GM19351 (cell line): ENCODE data around the gene SYVN1.

Source experiments
- ATAC-seq: cut with Tn5 transposase; IDR thresholded peaks from one replicate; pipeline ENCODE4 v1.9.1; 2021; ENCODE audit warnings: mild to moderate bottlenecking, moderate library complexity; ENCODE audit not compliant: unreplicated experiment

Gene SYVN1

GRCh38 chr11:65090628-65091027 is 43.7 kb downstream of the SYVN1 start:
- no peak for ATAC-seq

- no peak for ATAC-seq
These were observed 44.7 kb downstream of the SYVN1 start for GRCh38 chr11:65089621-65090020.

DNA sequence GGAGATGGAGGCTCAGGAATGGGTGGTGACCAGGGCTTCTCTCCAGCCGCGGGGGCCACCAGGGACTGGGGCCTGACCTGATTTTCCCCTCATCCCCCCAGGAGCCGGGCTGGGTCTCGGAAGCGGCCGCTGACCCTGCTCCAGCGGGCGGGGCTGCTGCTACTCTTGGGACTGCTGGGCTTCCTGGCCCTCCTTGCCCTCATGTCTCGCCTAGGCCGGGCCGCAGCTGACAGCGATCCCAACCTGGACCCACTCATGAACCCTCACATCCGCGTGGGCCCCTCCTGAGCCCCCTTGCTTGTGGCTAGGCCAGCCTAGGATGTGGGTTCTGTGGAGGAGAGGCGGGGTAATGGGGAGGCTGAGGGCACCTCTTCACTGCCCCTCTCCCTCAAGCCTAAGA is 46.5 kb downstream of the SYVN1 start:
- no peak for ATAC-seq

GRCh38 chr11:65087216-65087615 is 47.1 kb downstream of the SYVN1 start:
- no peak for ATAC-seq

GRCh38 chr11:65086809-65087208 is 47.5 kb downstream of the SYVN1 start:
- ATAC-seq: no peak

- ATAC-seq: no peak
These were observed 48.9 kb downstream of the SYVN1 start for GRCh38 chr11:65085446-65085845.

- ATAC-seq: no peak
These were observed 49.5 kb downstream of the SYVN1 start for GRCh38 chr11:65084598-65085375.

- ATAC-seq: peak; percentile 80
These were observed 50.3 kb downstream of the SYVN1 start, which contains the start of the genes CDCA5 and ZFPL1 for GRCh38 chr11:65083834-65084597. Gene CDCA5, minus strand, starts transcription at chr11:65084040. Its CDS starts 62 bp downstream, at chr11:65083978. Gene ZFPL1, plus strand, starts transcription at chr11:65084222. Its CDS starts 477 bp downstream, at chr11:65084699.

DNA sequence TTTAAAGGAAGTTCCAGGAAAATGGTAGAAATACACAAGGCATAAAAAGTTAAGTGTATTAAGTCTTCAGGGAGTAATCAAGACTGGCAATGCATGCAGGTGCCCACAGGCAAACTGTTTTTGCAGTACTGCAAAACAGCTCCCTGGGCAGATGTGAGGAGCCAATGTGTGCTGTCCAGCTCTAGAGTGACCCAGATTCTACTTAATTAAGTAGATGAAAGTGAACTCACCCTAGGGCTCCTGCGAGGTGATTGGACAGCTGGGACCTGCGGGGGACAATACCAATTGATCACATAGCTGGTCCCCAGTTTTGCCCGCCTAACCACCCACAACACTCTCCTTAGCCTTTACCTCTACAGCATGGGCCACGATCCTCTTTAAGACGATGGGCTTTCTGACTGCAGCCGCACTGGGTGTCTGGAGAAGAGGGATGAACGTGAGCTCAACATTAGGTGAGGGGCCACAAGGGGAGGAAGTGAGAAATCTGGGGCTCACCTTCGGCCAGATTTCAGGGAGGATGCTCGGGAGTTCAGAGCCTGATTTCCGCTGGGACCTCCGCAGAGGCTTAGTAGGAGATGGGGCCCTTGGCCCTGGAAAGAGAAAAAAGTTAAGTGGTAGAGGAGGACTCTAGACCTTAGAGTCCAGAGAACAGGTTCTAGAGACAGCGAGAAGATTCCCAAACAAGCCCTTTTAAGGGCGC is 51.0 kb downstream of the SYVN1 start:
- ATAC-seq: peak; percentile 16

DNA sequence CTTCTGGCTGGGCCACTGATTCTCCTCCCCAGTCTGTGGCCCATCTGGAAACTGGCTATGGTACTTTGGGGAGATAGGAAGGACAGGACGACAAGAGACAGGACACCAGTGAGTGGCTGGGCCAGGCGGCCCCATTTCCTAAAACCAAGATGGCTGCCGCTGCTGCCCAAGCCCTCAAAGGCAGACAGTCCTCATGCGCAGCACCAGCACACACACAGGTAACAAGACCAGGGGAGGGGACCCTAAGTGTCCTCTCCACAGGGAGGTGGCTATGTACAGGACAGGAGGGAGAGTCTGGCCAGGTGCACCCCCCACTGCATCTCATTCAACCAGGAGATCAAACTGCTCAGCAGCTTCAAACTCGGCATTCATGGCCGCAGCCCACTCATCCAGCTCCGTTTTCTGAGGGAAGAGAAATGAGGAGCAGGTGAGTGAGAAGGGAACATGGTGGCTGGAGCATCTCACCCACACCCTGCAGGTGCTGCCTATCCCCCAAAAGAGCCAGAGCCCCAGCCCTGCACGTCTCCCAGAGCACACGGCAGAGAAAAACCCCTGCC is 55.5 kb downstream of the SYVN1 start:
- ATAC-seq: no peak

- no peak for ATAC-seq
These were observed 56.2 kb downstream of the SYVN1 start for GRCh38 chr11:65078151-65078550.

DNA sequence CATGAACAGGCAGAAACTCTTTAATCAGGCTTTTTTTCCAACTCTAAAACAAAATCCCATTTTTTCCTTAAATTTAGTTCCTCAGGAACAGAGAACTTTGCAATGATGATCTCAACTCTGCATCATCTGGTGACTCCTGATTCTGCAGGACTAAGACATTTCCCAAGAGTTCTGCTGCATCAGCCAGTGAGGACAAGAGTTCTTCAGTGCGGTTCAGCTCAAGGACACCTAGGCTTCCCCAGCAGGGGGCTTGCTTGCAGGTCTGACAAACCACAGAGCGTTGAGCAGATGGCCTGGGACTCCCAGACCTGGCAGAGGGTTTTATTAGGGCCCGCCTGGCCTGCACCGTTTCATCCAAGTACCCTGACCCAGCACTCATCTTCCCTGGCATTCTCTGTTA is 56.9 kb downstream of the SYVN1 start:
- no peak for ATAC-seq
